NCI-H748 treated with DMSO at 0.1 percent for 48 hours (cell line): ENCODE data around the gene ZNF281.
"Not testable (repeated sequence)": the region's sequence is repeated elsewhere in the genome, so short reads cannot be mapped to it uniquely, and the experiment has no call there.

Experiments used
- DNase-seq: peaks from one replicate; lab custom pipeline; 2025; lab: John Stamatoyannopoulos, UW

The ZNF281 gene

DNA sequence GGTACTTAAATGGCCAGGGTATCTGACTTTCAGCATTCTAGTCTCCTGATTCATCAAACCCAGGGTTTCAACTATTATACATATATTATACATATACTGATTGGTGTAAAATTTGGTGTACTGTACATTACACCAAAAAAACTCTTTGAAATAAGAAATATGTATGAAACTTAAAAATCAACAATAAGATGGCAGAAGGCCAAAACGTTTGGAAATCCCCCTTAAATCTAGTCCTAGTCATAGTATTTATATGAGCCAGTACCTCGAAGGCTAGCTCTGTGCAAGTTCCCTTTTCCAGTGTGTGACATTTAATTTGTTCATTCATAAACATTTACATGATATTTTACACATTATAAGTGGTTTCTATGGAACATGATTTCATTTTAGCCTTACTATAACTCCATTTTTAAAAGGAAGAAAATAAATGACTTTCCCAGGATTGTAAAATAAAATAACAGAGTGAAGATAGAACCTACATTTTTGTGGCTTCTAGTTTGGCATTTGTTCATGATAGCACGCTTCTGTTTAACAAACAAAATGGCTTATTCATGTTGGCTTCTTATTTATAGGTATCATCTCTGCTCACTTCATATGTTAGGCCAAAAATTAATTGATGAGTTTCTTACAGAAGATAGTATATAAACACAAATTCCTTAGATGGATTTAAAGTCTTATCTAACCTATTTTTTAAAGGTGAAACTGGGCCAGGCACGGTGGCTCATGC lies 18.8 kb upstream of the ZNF281 start:
- DNase-seq = no peak

DNA sequence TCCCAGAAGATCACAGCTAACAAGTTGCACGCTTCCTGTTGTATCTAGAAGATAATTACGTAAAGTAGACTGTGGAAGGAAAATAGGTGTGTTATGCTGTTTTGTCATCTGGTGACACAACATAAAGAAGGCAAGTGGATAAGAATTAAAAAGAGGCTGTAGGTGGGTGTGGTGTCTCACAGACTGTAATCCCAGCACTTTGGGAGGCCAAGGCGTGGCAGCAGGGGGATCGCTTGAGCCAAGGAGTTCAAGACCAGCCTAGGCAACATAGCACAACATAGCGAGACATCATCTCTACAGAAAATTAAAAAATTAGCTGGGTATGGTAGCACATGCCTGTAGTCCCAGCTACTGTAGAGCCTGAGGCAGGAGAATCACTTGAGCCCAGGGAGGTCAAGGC lies 17.9 kb upstream of the ZNF281 start:
- no peak for DNase-seq

DNA sequence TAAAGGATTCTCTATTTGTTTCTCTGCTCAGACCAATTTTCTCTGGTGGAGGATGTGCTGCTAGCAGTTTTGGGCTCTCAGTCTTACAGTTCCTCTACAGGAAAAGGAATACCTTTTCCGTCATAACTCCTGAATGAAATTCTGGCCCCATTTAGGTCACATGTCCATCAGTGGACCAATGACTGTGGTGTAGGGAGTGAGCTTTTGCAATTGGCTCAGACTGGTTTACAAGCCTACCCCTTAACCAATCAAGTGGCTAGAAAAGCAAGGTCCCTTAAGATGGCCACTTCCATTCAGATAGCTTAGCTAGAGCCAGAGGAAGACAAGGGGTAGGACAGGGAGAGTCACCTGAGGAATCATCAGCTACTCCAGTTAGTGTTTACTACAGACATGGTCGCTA lies 16.4 kb upstream of the ZNF281 start:
- no peak for DNase-seq

DNA sequence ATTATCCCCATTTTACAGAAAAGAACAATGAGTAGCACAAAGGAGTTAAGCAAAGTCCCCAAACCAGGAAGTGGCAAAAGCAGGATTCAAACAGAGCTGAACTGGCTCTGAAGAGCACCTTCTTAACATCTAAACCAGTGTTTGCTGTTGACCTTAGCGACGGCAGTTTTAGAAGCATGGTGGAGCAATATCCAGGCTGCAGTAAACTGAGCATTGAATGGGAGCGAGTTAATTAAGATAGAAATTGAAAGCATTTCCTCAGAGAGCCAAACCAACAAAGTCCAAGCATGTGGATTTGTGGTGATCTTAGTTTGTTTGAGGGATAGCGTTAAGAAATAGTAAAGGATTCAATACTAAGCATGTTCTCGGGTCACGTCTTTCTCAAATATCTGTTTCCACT lies 13.4 kb upstream of the ZNF281 start:
- no peak for DNase-seq

DNA sequence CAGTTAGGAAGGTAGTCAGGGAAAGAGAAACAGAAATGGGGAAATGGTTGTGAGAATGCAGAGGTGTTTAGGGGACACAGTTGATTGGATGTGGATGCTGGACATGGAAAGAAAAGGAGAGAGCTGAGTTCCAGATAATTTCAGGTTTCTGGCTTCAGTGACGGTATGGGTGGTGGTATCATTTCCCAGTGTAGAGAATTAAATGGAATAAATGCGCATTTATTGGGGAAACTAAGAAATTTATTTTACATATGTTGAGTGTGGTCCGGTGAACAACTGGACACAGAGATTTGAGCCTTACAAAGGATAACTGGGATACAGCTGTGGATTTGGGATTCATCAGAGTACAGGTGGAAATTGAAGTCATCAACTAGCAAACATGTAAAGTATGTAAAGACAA lies 12.4 kb upstream of the ZNF281 start:
- DNase-seq = no peak

DNA sequence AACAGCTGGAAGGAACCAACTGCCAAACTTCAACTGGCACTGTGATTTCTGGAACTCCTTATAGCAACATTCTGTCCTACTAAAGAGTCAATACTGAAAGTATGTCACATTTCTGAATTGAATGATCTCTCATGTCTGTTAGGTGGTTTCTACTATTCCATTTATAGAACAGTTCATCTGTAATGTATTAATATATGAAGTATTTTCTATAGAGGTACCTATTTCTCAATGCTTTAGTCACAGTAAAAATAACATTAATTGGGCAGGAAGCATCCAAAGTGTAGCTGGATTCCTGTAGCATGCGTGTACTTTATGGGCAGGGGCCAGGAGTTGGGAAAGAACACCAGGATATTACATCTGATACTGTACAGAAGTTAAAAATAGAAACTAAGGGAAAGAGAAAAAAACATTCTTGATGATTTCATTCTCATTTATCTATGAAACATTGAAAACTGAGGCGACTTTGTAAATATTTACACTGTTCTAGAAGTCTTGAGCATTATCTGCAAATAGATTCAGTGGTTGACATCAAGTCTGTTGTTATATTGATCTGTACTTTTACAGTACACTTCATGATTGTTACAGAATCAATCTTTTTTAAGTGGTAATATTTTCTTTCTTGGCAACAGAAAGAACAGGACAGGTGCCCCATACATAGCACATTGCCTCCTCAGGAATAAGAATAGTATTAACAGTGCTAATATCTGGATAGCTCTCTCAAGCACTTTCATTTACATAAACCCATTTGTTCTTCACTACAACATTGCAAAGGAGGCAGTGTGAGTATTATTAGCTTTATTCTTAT lies 6.2 kb upstream of the ZNF281 start:
- no peak for DNase-seq

DNA sequence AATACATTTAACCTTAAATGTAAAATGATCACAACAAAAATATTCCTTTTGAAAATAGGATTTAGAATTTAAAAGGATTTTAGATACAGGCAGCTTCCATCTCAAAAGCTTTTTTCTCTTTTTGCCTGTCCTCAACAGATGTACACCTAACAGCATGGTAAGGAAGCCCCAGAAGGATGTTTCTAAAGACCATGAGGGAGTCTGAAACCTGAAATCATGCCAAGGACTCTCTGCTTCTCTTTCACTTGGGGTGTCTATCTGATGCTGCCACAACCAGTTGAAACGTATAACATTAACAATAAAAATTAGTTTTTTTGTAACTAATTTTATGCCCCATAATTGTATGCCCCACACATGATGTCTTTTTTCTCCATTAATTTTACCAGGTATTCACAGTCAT lies 5.4 kb upstream of the ZNF281 start:
- DNase-seq = no peak

DNA sequence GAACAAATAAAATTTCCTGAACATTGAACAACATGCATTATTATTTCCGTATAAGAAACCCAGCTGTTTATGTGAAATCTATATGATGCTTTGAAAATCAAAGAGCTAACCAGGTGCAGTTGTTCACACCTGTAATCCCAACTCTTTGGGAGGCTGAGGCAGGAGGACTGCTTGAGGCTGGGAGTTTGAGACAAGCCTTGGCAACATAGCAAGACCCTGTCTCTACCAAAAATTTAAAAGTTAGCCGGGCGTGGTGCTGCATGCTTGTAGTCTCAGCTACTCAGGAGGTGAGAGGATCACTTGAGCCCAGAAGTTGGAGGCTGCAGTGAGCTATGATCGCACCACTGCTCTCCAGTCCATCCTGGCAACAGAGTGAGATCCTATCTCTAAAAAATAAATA lies 4.8 kb upstream of the ZNF281 start:
- DNase-seq = no peak

DNA sequence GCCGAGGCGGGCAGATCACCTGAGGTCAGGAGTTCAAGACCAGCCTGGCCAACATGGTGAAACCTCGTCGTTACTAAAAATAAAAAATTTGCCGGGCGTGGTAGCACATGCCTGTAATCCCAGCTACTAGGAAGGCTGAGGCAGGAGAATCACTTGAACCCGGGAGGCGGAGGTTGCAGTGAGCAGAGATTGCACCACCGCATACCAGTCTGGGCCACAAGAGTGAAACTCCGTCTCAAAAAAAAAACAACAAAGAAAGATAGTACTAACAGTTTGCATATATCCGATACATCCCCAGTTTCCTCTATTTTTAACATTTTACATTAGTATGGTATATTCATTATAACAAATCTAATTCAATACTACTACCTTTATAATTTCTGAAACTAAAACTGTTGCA lies 3.9 kb upstream of the ZNF281 start:
- DNase-seq = not testable (repeated sequence)

DNA sequence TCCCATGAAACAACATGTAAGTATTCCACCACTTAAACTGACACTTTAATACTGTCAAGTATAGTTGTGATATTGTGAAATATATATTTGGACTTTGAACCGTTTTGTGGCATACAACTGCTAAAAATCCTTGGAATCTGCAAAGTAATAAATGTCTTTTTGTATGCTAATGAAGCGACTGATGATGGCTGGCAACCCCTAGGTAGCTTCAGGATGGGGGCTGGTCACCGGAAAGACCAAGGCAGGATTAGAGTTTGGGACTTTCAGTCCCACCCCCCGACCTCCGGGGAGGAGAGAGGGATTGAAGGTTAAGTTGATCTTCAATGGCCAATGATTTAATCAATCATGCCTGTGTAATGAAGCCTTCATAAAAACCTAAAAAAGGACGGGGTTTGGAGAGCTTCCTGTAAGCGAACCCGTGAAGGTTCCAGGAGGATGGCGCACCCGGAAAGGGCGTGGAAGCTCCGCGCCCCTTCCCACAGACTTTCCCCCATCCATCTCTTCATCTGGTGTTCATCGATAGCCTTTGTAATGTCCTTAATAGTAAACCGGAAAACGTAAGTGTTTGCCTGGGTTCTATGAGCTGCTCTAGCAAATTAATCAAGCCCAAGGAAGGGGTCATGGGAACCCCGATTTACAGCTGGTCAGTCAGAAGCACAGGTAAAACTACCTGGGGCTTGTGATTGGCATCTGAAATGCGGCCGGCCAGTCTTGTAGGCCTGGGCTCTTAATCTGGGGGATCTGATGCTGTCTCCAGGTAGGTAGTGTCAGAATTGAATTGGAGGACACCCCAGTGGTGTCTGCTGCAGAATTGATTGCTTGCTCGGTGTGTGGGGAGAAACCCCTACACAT lies 1.8 kb upstream of the ZNF281 start:
- DNase-seq = no peak

DNA sequence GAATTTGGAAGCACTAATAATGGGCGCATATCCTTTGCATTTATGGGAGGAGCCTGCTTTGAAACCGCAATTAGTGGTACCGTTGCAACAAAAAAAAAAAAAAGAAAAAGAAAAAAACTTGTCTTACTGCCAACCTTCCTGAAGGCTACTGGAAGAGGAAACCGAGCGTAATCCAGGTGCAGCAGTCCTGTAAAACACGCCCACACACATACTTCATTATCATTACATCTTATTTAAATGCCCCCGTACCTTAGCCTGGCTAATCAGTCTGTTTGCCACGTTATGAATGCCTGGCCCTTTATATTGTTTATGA lies 686 bp upstream of the ZNF281 start:
- DNase-seq = peak; percentile 32

DNA sequence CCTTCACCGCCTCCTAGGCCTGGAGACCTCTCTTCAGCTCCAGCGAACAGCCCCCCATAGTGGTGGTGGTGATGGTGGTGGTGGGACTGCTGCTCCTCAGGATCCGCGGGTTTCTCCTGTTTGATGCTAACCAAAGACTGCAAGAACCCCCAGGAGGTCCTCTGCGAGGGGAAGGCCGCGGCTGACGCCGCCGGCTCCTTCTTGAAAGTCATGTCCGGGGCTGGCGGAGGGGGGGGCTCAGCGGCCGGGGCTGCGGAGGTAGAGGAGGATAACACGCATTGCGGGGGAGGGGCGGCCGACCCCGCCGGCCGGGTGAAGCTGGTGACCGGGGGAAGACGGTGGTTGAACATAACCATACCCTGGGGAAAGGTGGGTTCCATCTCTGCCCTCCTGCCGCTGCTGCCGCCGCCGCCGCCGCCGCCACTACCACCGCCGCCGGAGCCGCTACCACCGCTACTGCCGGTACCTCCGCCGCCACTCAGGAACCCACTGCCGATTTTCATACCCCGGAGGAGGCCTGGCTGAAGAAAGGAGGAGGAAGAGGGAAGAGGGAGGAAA lies 554 bp downstream of the ZNF281 start:
- no peak for DNase-seq

DNA sequence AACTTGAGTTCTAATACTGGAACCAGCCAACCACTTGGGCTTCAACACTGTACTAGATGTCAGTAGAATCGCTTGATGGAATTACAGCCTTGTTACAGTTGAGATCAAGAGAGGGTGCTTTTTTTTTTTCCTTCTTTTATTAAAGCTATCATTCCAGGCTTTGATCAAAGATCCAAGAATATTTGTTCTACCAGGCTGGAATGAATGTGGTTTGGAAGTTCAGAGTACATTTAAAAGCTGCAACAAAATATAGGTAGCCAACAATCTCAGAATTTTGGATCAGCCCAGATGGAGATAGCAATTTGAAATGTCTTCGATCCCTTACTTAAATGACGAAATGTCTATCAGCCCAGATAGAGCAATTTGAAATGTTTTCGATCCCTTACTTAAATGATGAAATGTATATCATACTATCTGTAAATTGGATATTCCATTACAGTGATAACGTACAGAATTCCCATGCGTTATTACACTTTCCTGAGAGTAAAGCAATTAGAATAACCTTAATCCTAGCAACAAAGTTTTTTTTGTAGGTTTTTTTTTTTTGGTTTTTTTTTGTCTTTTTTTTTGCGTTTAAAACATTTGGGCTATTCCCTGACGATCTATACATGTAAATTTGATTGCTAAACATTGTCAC lies 3.6 kb downstream of the ZNF281 start:
- DNase-seq = no peak

DNA sequence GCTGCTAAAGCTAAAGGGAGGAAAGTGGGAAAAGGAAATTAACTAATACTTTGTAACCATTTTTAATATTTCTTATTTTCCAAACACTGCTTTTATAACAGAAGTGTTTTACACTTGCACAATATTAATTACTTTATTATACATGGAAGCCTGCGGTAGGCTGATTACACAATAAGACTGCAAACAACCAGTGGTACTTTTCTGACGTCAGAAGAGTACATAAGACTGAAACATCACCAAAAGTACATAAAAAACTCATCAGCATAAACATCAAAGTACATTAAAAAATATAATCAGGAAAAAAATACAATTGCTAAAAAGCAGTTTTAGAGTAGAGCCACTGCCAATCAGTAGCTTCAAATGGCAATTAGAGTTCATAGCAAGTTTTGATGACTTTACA lies 4.6 kb downstream of the ZNF281 start:
- no peak for DNase-seq

DNA sequence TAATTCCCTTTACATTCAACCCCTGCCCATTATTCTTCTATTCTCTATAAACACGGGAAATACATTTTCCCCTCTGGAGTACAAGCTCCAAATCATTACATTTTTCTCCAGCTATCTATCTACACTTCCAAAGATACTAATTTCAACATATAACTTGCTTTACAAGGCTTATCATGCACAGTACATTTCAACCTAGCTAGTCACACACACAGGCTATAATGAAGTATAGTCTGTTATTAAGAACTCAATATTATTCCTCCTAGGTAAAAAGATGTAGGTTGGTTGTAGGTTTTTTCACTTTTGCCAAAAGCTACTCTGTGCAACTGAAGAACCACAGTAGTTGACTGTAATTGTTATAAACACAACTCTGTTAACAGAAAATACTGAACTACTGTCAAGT lies 8.1 kb downstream of the ZNF281 start:
- no peak for DNase-seq

DNA sequence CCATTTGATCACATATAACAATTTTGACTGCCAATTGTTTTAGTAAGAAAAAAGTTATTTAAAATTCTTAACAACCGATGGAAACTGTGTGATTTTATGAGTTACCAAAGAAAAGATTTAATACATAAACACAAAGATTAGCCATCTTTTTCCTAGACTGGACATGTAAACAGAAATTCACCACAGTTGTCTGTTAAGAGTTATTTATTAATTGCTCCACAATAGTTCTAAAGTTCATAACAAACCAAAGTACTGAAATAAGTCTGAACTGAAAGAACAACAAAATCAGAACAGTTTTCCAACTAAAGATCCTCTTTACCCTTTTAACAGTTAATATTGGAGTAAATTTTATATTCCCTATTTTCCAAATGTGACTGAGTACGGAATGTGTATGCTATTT lies 8.6 kb downstream of the ZNF281 start:
- no peak for DNase-seq

DNA sequence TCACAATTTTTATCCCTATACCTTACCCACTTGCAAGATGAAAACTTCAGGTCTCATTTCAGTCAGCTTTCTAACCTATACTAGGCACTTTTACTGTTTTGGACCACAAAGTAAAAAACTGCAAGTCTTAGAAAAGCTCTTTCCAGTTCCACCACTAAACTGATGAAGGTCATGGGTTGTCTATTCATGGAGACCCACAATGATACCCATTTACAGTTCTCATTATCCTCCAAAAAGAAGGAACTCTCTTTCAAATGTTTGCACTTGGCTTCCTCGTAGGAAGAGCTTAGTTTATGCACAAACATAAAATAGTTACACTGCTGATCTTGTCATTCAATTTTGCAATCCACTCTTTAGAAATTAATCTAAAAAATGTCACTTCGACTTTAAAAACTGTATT lies 9.3 kb downstream of the ZNF281 start:
- no peak for DNase-seq

DNA sequence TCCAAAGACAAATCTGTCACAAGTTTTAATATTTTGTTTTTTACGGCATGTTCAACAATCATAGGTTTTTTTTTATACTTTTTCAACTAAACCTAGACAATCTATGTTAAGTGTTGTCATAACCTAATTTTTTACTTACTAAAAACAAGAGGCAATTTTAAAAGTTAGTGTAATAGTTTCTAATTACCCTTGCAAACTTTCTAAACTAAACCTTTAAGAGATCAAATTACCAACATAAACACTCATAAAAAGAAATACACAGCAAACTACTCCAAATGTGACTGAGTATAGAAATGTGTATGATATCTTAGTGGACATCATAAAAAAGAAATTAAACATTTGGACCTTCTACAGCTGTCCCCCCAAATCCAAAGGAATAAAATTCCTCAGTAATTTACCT lies 10.0 kb downstream of the ZNF281 start:
- no peak for DNase-seq

DNA sequence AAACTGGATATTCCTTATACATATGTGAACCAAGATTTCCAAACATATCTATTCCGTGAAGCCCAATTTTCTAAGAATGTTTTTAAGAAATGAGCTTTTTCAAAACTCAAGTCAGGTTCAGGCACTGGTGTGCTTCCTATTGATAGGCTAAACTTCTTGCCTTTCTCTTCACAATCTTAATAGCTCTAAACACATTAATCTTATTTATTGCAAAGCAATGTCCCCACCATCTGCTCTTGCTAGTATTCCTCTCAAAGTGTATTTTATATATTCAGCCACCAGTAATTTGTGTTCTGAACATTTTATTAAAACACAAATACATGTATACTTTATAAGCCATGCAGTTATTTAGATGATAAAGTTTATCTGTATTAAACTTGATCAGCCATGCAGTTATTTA lies 11.5 kb downstream of the ZNF281 start:
- DNase-seq = no peak

DNA sequence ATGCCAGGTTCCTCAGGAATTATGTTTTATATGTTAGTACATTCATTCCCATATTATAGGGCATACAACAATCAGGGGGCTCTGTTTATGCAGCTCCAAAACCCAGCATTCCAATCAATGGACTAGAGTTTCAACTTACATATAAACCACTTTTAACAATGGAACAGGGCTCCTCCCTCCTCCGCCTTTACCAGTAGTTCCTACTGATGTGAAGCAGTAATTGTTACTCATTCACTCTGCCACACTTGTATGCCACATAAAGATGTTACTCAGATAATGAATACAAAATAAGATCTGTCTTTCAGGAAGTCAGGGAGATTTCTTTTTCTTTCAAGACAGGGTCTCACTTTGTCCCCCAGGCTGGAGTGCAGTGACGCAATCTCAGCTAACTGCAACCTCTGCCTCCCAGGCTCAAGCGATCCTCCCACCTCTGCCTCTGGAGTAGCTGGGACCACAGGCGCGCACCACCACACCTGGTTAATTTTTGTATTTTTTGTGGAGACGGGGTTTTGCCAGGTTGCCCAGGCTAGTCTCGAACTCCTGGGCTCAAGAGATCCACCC lies 17.1 kb downstream of the ZNF281 start:
- DNase-seq = no peak

DNA sequence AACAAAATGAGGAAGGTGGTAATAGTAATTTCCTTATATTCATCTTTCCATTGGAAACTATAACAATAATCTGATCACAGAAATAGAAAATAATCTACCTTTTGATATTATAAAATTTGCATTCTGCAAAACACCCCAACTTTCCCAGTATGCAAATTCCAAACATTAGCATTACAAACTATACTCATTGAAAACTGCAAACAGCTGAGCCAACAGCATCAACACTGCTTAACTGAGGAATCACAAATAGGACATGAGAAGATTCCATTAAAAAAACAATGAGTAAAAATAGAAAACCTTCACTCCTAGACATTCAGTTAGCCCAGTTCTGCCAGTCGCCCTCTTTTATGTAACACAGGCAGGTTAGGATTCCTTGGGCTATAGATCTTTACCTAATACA lies 18.1 kb downstream of the ZNF281 start:
- no peak for DNase-seq

DNA sequence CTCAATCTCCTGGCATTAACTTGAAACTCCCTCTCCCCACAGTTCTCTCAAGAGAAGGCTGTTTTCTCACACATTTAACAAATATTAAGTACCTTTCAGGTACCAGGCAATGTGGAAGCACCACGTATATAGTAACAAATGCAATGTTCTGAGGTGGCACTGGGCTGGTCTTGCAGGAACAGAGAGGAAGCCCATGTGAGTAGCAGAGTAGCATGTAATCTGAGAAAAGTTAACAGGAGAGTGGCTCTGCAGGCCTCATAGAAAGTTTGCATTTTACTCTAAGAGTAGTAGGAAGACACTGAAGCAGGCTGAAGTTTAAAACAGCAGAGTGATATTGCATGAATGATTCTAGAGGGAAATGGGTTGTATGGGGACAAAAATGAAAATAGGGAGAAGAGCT lies 21.0 kb downstream of the ZNF281 start:
- DNase-seq = no peak
